ENCODE measurements around the gene CRYM.

CRYM gene

GRCh38 chr16:21228361-21228872 lies 49.7 kb downstream of the CRYM start:
- Histone ChIP-seq H3K4me3 (ENCODE audit: low read depth, low read length) (no peak overlapping the region), H3K27ac (ENCODE audit: extremely low read depth, low read depth, low read length) (no peak overlapping the region), H3K4me1 (ENCODE audit: control insufficient read depth, insufficient read depth, low read length) (no peaks in the 10 kb centered on the region), H3K36me3 (ENCODE audit: control insufficient read depth in 2 of 2, insufficient read depth in 1 of 2, low read length in 2 of 2) (no peaks in the 10 kb centered on the region), H3K9me3 (ENCODE audit: control insufficient read depth, insufficient read depth, low read depth, low read length) (no peaks in the 10 kb centered on the region)
- ChIA-PET CTCF (no interaction called here), POLR2A (interaction anchor here (0.6 kb wide), 1 partner anchor 1439 kb away, joined by 3 read pairs; no protein-coding TSS in a partner anchor)
- TF ChIP-seq PRDM10 (tag by site-specific recombination; IDR thresholded peaks at IDR 0.05): no peak
- TF ChIP-seq GLI2 (tag by site-specific recombination; IDR thresholded peaks at IDR 0.05; ENCODE audit: borderline replicate concordance, low read depth): no peak
- TF ChIP-seq ZNF521 (tag by site-specific recombination; IDR thresholded peaks at IDR 0.05): no peak

- no peaks in the 10 kb centered on the region for H3K9me3 ChIP-seq (ENCODE audit: control insufficient read depth, insufficient read depth, low read depth, low read length)
- no peaks in the 10 kb centered on the region for H3K36me3 ChIP-seq (ENCODE audit: control insufficient read depth in 2 of 2, insufficient read depth in 1 of 2, low read length in 2 of 2)
- ChIA-PET POLR2A (no interaction called here), CTCF (interaction anchor here (1.5 kb wide), 1 partner anchor 39 kb away, joined by 5 read pairs; no protein-coding TSS in a partner anchor)
- H3K4me1 ChIP-seq (ENCODE audit: control insufficient read depth, insufficient read depth, low read length): no peaks in the 10 kb centered on the region
- H3K4me3 ChIP-seq (ENCODE audit: low read depth, low read length): no peak overlapping the region
- H3K27ac ChIP-seq (ENCODE audit: extremely low read depth, low read depth, low read length): no peak overlapping the region
- no peak for TF ChIP-seq ZNF670 (tag by site-specific recombination; IDR thresholded peaks at IDR 0.05; ENCODE audit: low read depth)
- TF ChIP-seq PRDM4 (tag by site-specific recombination; IDR thresholded peaks at IDR 0.05): no peak
- no peak for TF ChIP-seq ZNF704 (tag by site-specific recombination; IDR thresholded peaks at IDR 0.05)
- no peak for TF ChIP-seq ATF2 (tag by site-specific recombination; IDR thresholded peaks at IDR 0.05; ENCODE audit: low read depth)
- TF ChIP-seq OSR2 (tag by site-specific recombination; IDR thresholded peaks at IDR 0.05): no peak
- no peak for TF ChIP-seq ZNF311 (tag by site-specific recombination; IDR thresholded peaks at IDR 0.05; ENCODE audit: borderline replicate concordance)
- no peak for TF ChIP-seq ZNF529 (tag by site-specific recombination; IDR thresholded peaks at IDR 0.05; ENCODE audit: insufficient replicate concordance)
- TF ChIP-seq ZNF394 (tag by site-specific recombination; IDR thresholded peaks at IDR 0.05; ENCODE audit: borderline replicate concordance): no peak
- TF ChIP-seq ZNF132 (tag by site-specific recombination; IDR thresholded peaks at IDR 0.05; ENCODE audit: borderline replicate concordance): no peak
- TF ChIP-seq ZNF843 (tag by site-specific recombination; IDR thresholded peaks at IDR 0.05): no peak
- TF ChIP-seq KLF10 (tag by site-specific recombination; IDR thresholded peaks at IDR 0.05): no peak
- TF ChIP-seq ZNF184 (tag by site-specific recombination; IDR thresholded peaks at IDR 0.05): no peak
- no peak for TF ChIP-seq ZNF501 (tag by site-specific recombination; IDR thresholded peaks at IDR 0.05)
- TF ChIP-seq HOXC10 (CRISPR knock-in tag; IDR thresholded peaks at IDR 0.05): no peak
- no peak for TF ChIP-seq AEBP2 (tag by site-specific recombination; IDR thresholded peaks at IDR 0.05; ENCODE audit: borderline replicate concordance)
Measured at GRCh38 chr16:21227866-21228265, 50.2 kb downstream of the CRYM start.
